HG03103 (cell line): ENCODE measurements around the gene GRK5.

Source experiments
- ATAC-seq: cut with Tn5 transposase; IDR thresholded peaks from one replicate; pipeline ENCODE4 v1.9.1; 2021; ENCODE audit warnings: low read depth; ENCODE audit not compliant: unreplicated experiment

GRK5 gene

GRCh38 chr10:119291223-119291900 is 84.0 kb downstream of the GRK5 start:
- ATAC-seq = no peak

DNA sequence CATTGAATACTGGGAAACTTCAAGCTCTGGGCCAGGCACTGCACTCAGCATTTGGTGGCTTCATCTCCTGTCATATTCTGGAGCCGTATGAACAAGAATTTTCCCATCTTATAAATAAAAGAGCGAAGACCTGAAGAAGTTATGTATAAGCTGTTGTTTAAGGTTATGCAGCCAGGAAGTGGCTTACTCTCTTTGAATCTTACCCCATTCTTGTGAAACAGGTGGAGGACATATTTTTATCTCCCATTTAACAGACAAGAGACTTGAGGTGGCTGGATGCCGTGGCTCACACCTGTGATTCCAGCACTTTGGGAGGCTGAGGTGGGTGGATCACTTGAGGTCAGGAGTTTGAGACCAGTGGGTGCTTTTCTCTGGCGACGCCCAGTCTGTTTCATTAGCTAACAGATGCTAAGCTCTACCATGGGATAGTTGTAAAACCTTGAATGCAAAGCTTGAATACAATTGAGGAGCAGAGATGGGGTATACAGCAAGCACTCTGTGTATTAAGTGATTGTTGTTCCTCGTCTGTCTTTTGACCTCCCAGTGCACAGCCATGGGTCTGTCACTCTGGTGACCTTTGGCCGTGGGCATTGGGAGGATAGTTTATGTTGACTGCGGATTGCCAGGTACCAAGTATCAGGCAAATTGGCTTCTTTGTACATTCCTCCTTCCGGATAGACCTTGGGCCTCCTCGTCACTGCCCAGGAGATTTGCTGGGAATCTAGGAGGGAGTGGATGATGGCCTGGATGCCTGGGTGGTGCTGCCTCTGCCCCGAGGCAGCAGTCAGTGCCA is 85.8 kb downstream of the GRK5 start:
- ATAC-seq = no peak

DNA sequence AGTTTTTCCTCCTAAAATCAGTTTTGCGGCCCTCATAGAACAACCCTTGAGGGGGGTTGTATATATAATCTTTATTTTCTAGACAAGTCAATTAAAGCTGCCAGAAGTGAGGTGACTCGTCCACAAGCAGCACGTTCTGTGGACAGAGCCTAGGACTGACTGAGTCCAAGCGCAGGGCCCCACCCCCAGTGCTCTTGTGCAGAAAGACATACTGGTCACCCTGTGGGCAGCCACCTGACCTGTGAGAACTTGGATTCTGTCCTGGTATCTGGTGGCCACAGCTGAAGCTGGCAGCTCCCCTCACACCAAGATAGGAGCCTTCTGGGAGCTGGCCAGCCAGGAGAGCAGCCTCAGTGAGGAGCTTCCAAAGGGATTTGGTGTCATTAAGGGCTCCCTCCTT is 89.3 kb downstream of the GRK5 start:
- no peak for ATAC-seq

DNA sequence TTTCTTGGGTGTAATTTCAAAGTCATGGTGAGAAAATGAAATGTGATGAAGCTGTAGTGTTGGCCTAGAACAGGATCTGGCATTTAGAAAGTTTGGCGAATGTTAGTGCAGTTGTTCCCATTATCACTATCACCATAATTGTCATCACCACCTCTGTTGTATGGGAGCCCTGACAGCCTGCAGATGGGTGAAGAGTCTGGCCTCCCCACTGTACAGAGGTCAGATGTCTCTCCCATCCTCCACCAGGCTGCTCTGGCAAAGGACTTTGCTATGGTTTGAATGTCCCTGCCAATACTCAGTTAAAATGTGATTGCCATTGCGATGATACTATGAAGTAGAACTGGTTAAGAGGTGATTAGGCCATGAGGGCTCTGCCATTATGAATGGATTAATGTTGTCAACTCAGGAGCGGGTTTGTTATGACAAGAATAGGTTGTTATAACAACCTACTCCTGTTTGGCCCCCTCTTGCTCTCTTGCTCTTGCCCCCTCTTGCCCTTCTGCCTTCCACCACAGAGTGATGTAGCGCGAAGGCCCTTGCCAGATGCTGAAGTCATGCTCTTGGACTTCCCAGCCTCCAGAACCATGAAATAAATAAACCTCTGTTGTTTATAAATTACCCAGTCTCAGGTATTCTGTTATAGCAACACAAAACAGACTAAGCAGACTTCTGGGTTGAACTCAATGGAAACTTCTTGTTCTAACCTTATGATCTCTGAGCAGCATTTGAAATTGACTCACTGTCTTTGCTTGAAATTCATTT is 90.0 kb downstream of the GRK5 start:
- ATAC-seq = no peak

DNA sequence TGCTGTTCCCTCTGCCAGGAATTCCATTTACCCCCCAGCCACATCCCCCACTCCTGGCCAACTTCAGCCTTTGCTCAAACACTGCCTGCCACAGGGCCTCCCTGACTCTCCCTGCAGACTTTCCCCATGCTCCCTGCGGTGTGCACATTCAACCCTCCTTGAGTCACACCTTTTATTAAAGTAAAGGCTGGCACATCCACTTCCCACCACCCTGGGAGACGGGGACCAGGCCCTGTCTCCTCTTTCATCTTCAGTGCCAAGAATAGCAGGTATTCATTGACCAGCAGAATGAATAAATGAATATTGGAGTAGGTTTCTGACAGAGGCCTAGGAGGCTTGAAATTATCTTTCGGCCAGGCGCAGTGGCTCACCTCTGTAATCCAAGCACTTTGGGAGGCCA is 91.4 kb downstream of the GRK5 start:
- ATAC-seq = no peak

DNA sequence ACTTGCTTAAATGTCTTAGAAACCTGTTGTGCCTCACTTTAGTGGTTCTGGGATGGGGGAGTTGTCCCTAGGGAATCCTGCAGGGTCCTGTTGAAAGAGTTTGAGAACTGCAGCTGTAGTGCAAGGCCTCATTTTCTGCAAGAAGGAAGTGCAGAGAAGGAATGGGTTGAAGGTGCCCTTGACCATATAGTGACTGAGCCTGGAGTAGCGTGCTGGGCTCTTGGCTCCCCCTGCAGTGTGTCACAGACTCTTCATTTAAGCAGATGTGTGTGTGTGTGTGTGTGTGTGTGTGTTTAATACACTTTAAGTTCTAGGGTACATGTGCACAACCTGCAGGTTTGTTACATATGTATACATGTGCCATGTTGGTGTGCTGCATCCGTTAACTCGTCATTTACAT is 92.2 kb downstream of the GRK5 start:
- no peak for ATAC-seq

- ATAC-seq = no peak
Observed at GRCh38 chr10:119301397-119301796, 94.0 kb downstream of the GRK5 start.

DNA sequence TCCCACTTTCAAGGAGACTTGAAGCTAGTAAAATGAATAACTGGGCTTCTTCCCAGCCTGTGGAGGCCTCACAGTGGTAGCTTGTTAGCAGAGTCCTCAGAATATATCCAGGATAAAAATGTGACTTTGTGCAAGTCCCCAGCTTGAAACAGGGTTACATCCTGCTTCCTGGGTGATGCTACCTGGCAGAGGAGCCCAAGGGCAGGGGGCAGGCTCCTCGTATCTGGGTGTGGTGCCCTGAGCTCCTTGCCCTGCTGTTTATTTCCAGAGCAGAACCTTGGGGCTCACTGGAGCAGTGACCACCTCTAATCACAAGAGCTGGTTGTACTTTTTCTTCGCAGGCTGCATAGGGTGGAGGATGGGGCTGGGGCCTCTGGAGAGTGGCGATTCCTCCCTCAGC is 94.8 kb downstream of the GRK5 start:
- no peak for ATAC-seq

DNA sequence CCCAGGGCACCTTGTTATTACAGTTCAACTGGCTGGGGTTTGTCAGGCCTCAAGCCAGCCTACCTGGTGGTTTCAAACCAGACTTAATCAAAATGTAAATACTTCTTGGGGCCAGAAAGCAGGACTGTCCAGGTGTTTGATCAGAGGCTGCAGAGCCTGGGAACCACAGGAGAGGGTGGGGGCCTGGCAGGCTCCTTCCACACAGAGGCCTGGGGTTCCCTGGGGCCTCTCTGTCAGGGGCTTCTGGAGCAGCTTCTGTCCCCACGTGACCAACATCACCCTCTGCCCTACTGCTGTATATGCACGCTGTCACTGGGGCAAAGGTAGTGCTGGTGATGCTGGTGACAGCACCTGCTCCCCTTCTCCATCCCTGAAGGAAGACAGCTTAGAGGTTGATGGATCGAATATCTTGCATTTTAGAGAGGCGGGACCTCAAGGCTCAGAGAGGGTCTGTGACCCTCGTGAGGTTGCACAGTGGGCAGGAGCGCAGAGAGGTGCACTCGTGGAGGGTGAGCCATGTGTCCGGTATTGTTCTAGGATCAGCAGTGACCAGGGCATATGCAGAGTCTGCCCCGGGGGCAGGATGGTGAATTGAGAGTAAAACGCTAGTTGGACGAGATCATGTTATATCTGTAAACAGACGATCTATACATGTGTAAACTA is 95.4 kb downstream of the GRK5 start:
- ATAC-seq = no peak

DNA sequence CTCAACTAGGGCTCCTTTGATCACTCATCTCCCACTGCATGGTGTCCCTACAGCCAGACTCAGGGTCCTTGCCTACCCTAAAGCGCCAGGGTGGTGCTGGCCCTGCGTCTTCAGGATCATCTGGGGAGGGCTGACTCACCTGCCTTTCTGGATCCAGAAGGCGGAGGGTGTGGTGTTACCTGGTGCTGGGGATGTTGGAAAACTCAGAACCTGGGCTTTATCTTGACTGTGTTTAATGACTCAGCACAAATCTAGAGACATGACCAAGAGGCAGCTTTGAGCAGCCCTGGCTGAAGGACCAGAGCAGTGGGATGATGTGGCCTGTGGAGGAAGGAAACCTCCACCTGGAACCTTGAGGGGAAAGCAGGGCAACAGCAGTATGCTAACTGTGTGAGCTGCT is 96.5 kb downstream of the GRK5 start:
- no peak for ATAC-seq

- no peak for ATAC-seq
Observed at GRCh38 chr10:119304541-119304940, 97.2 kb downstream of the GRK5 start.

GRCh38 chr10:119305860-119306513 is 98.6 kb downstream of the GRK5 start:
- peak; percentile 39 for ATAC-seq

- ATAC-seq = peak; percentile 65
Observed at GRCh38 chr10:119306514-119306951, 99.2 kb downstream of the GRK5 start.

DNA sequence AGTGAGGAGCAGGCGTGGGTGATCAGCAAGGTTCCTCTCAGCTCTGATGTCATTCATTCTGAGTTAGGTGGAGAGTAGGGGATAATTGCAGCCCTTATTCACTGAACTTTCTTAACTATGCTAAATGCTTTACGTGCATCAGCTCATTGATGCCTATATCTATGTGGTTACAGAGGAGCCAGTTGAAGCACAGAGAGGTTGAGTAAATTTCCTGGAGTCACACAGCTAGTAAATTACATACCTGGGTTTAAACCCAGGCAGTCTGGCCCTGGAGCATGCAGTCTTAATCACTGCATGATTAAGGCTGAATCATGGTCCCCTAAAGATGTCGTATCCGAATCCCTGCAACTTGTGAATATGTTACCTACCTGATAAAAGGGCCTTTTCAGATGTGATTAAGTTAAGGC is 99.6 kb downstream of the GRK5 start:
- ATAC-seq = no peak

- ATAC-seq = no peak
Observed at GRCh38 chr10:119308089-119308488, 100.7 kb downstream of the GRK5 start.

GRCh38 chr10:119308551-119309422 is 101.4 kb downstream of the GRK5 start:
- ATAC-seq = no peak

- ATAC-seq = peak; percentile 29
Observed at GRCh38 chr10:119309423-119309770, 102.0 kb downstream of the GRK5 start.

GRCh38 chr10:119310806-119311205 is 103.4 kb downstream of the GRK5 start:
- ATAC-seq = no peak

DNA sequence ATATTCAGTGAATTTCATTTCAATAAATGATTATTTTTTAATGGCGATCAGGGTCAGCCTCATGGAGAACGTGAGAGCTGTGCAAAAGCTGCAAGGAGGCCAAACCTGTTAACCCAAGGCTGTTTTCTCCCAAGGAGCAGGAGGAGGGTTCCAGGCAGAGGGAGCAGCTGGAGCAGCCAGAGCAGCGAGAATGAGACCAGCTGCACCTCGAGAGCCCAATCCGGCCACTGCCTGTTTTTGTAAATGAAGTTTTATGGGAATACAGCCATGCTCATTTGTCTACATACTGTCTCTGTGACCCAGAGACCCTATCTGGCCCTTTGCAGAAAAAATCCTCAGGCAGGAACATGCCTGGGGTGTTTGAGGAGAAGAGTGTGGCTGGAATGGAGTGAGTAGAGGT is 104.9 kb downstream of the GRK5 start:
- ATAC-seq = no peak

- ATAC-seq = no peak
Observed at GRCh38 chr10:119313024-119313423, 105.7 kb downstream of the GRK5 start.
